ENCODE measurements around the gene ZC3H8. TPM values are rescaled to one million over a fixed set of nuclear protein-coding genes. Genes with fewer than 3 reads are reported as not detected.

The ZC3H8 gene
- total RNA-seq, 2 experiments from 2014 or later, result 15.5 to 18.7 TPM

GRCh38 chr2:112174383-112174782, 80.5 kb downstream of the ZC3H8 start:
- H3K4me1 Mint-ChIP-seq (ENCODE audit: low read depth), result peaks cover 39% of the 10 kb centered on the region
- H3K9me3 Mint-ChIP-seq, result no peaks in the 10 kb centered on the region
- H3K27me3 Mint-ChIP-seq (ENCODE audit: low read depth), result no peaks in the 10 kb centered on the region
- no peak overlapping the region for H3K4me3 Mint-ChIP-seq
- CTCF ChIA-PET, result no interaction called here
- no peak for DNase-seq
- intact Hi-C loops (cut with micrococcal nuclease), result no loop called here
- no peak overlapping the region for H3K27ac Mint-ChIP-seq
- no peaks in the 10 kb centered on the region for H3K36me3 Mint-ChIP-seq (ENCODE audit: low read depth)

DNA sequence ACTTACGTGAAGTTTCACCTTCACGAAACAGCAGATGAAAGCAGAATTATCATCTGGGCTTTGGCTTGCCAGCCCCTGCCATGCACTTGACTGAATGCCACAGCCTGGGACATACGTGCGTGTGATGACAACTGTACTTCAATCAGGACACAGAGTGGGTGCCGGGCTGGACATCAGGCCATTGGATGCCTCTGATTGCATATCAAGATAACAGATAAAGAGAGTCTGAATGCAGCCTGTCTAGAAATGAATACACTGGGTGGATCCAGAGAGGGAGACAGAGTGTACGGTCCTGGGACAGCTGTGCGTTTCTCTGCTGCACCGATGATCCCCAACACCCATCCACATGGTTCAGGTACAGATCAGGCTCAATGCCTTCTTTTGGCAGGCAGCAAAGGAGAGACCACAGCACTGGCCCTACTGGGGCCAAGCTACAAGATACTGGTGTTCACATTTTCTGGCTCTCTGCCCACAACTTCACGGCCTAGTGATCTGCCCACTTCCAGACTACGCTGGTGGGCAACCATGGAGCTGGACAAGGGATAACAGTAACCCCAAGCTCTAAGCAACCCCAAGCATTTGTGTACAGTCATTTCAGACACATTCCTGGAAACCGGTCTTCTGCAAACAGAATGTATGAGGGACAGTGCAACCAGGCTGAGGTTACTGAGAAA, 81.1 kb downstream of the ZC3H8 start:
- Mint-ChIP-seq H3K4me1 (ENCODE audit: low read depth) (peaks cover 35% of the 10 kb centered on the region), H3K4me3 (peak overlapping the region; percentile 24), H3K9me3 (no peaks in the 10 kb centered on the region), H3K36me3 (ENCODE audit: low read depth) (no peaks in the 10 kb centered on the region), H3K27ac (no peak overlapping the region), H3K27me3 (ENCODE audit: low read depth) (no peaks in the 10 kb centered on the region)
- intact Hi-C loops (cut with micrococcal nuclease), result loop anchor here (1.0 kb wide), 1 partner anchor 9 kb away; no protein-coding TSS in a partner anchor
- no peak for DNase-seq
- CTCF ChIA-PET, result interaction anchor here (1.4 kb wide), 1 partner anchor 52 kb away, joined by 3 read pairs; no protein-coding TSS in a partner anchor

DNA sequence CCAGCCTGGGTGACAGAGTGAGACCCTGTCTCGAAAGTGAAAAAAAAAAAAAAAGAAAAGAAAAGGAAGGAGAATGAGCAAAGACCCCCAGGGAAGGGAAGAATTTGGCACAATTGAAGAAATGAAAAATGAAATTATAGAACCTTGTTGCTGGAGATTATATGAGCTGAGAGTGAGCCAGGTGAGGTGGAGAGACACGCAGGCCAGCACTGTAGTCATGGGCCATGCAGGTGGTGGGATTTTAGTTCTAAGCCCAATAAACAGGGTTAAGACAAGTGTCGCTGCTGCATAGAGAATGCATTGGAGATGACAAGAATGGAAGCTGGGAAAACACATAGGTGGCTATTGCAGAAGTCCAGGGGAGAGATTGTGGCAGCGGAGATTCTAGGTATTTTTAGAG, 84.3 kb downstream of the ZC3H8 start:
- Mint-ChIP-seq H3K36me3 (ENCODE audit: low read depth) (no peaks in the 10 kb centered on the region), H3K4me3 (no peak overlapping the region), H3K27ac (no peak overlapping the region), H3K27me3 (ENCODE audit: low read depth) (no peaks in the 10 kb centered on the region), H3K9me3 (no peaks in the 10 kb centered on the region), H3K4me1 (ENCODE audit: low read depth) (peaks cover 35% of the 10 kb centered on the region)
- intact Hi-C loops (cut with micrococcal nuclease), result no loop called here
- CTCF ChIA-PET, result interaction anchor here (0.8 to 0.9 kb wide), 2 partner anchors 9 to 12 kb away, joined by 3 read pairs; no protein-coding TSS in a partner anchor
- no peak for DNase-seq

GRCh38 chr2:112168422-112169124, 86.3 kb downstream of the ZC3H8 start:
- intact Hi-C loops (cut with micrococcal nuclease), result no loop called here
- no peak overlapping the region for H3K4me3 Mint-ChIP-seq
- H3K36me3 Mint-ChIP-seq (ENCODE audit: low read depth), result no peaks in the 10 kb centered on the region
- H3K27me3 Mint-ChIP-seq (ENCODE audit: low read depth), result no peaks in the 10 kb centered on the region
- no peak for DNase-seq
- CTCF ChIA-PET, result no interaction called here
- no peaks in the 10 kb centered on the region for H3K9me3 Mint-ChIP-seq
- H3K27ac Mint-ChIP-seq, result no peak overlapping the region
- H3K4me1 Mint-ChIP-seq (ENCODE audit: low read depth), result peaks cover 20% of the 10 kb centered on the region

GRCh38 chr2:112166806-112167499, 87.9 kb downstream of the ZC3H8 start:
- peaks cover 11% of the 10 kb centered on the region for H3K4me1 Mint-ChIP-seq (ENCODE audit: low read depth)
- H3K27ac Mint-ChIP-seq, result no peak overlapping the region
- H3K9me3 Mint-ChIP-seq, result no peaks in the 10 kb centered on the region
- CTCF ChIA-PET, result no interaction called here
- H3K27me3 Mint-ChIP-seq (ENCODE audit: low read depth), result no peaks in the 10 kb centered on the region
- intact Hi-C loops (cut with micrococcal nuclease), result no loop called here
- H3K36me3 Mint-ChIP-seq (ENCODE audit: low read depth), result no peaks in the 10 kb centered on the region
- no peak overlapping the region for H3K4me3 Mint-ChIP-seq
- peak; percentile 39 for DNase-seq

- intact Hi-C loops (cut with micrococcal nuclease), result no loop called here
- Mint-ChIP-seq H3K36me3 (ENCODE audit: low read depth) (no peaks in the 10 kb centered on the region), H3K27ac (peak overlapping the region; percentile 9), H3K27me3 (ENCODE audit: low read depth) (no peaks in the 10 kb centered on the region), H3K4me3 (no peak overlapping the region), H3K9me3 (no peaks in the 10 kb centered on the region), H3K4me1 (ENCODE audit: low read depth) (peaks cover 13% of the 10 kb centered on the region)
- CTCF ChIA-PET, result no interaction called here
- no peak for DNase-seq
These were observed 89.5 kb downstream of the ZC3H8 start for GRCh38 chr2:112165296-112165695.

DNA sequence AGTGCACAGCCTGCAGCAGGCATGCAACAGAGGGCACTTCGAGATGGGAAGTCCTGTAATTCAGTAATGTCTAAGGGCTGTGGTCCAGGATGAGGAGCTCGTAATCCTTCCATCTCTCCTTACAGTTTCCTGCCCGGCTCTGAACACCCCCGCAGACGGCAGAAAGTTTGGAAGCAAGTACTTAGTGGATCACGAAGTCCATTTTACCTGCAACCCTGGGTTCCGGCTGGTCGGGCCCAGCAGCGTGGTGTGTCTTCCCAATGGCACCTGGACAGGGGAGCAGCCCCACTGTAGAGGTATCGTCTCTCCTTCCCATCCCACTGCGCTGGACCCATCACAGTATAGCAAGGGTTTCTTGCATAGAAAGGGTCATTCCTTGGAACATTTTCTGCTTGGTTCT, 90.0 kb downstream of the ZC3H8 start:
- no peaks in the 10 kb centered on the region for H3K27me3 Mint-ChIP-seq (ENCODE audit: low read depth)
- no peak overlapping the region for H3K27ac Mint-ChIP-seq
- peaks cover 14% of the 10 kb centered on the region for H3K4me1 Mint-ChIP-seq (ENCODE audit: low read depth)
- intact Hi-C loops (cut with micrococcal nuclease), result no loop called here
- CTCF ChIA-PET, result no interaction called here
- no peaks in the 10 kb centered on the region for H3K36me3 Mint-ChIP-seq (ENCODE audit: low read depth)
- no peaks in the 10 kb centered on the region for H3K9me3 Mint-ChIP-seq
- DNase-seq, result no peak
- no peak overlapping the region for H3K4me3 Mint-ChIP-seq

GRCh38 chr2:112163541-112163981, 91.3 kb downstream of the ZC3H8 start:
- H3K4me3 Mint-ChIP-seq, result no peak overlapping the region
- CTCF ChIA-PET, result no interaction called here
- no peaks in the 10 kb centered on the region for H3K9me3 Mint-ChIP-seq
- peaks cover 14% of the 10 kb centered on the region for H3K4me1 Mint-ChIP-seq (ENCODE audit: low read depth)
- H3K36me3 Mint-ChIP-seq (ENCODE audit: low read depth), result no peaks in the 10 kb centered on the region
- H3K27me3 Mint-ChIP-seq (ENCODE audit: low read depth), result no peaks in the 10 kb centered on the region
- intact Hi-C loops (cut with micrococcal nuclease), result no loop called here
- no peak for DNase-seq
- no peak overlapping the region for H3K27ac Mint-ChIP-seq

GRCh38 chr2:112162956-112163355, 91.9 kb downstream of the ZC3H8 start:
- intact Hi-C loops (cut with micrococcal nuclease), result no loop called here
- no peaks in the 10 kb centered on the region for H3K9me3 Mint-ChIP-seq
- no peaks in the 10 kb centered on the region for H3K36me3 Mint-ChIP-seq (ENCODE audit: low read depth)
- H3K27ac Mint-ChIP-seq, result no peak overlapping the region
- no peak overlapping the region for H3K4me3 Mint-ChIP-seq
- CTCF ChIA-PET, result interaction anchor here (0.6 kb wide), 1 partner anchor 178 kb away, joined by 3 read pairs; no protein-coding TSS in a partner anchor
- no peak for DNase-seq
- peaks cover 13% of the 10 kb centered on the region for H3K4me1 Mint-ChIP-seq (ENCODE audit: low read depth)
- no peaks in the 10 kb centered on the region for H3K27me3 Mint-ChIP-seq (ENCODE audit: low read depth)

GRCh38 chr2:112162341-112162740, 92.5 kb downstream of the ZC3H8 start:
- H3K4me3 Mint-ChIP-seq, result no peak overlapping the region
- no peak for DNase-seq
- H3K4me1 Mint-ChIP-seq (ENCODE audit: low read depth), result peaks cover 16% of the 10 kb centered on the region
- H3K27ac Mint-ChIP-seq, result no peak overlapping the region
- H3K9me3 Mint-ChIP-seq, result no peaks in the 10 kb centered on the region
- CTCF ChIA-PET, result no interaction called here
- no peaks in the 10 kb centered on the region for H3K27me3 Mint-ChIP-seq (ENCODE audit: low read depth)
- intact Hi-C loops (cut with micrococcal nuclease), result no loop called here
- no peaks in the 10 kb centered on the region for H3K36me3 Mint-ChIP-seq (ENCODE audit: low read depth)
